Adrenal gland (tissue), 12 donors: ENCODE measurements around the gene EIF2S2. TPM values are rescaled to one million over a fixed set of nuclear protein-coding genes. Genes with fewer than 3 reads are reported as not detected.

Experiments
- DNase-seq, 7 donors: peaks; one replicate each; pipeline ENCODE4 v3.0.0-alpha.2; 2019 to 2020
- H3K27ac ChIP-seq, 5 donors: fragments of 200-600 bp; sonication (generic) in 4 of 5; 1 replicate in 3 of 5; 2 replicates in 2 of 5; pipeline versions ENCODE4 v1.5.1 to v1.8.0; 2016 to 2020; ENCODE audit warnings: mild to moderate bottlenecking in 1 of 5
- H3K27me3 ChIP-seq: fragments of 200-600 bp; 2 replicates; pipeline ENCODE4 v1.8.0; 2021
- H3K36me3 ChIP-seq, 2 donors: fragments of 200-600 bp; replicated peaks in 1 of 2; 1 replicate in 1 of 2; 2 replicates in 1 of 2; pipeline versions ENCODE4 v1.5.1 to v1.8.0; 2018 to 2022
- H3K4me1 ChIP-seq, 2 donors: fragments of 200-600 bp; replicated peaks in 1 of 2; 1 replicate in 1 of 2; 2 replicates in 1 of 2; pipeline versions ENCODE4 v1.5.1 to v1.8.0; 2018 to 2021
- H3K4me3 ChIP-seq, 4 donors: fragments of 200-600 bp; sonication (generic) in 3 of 4; one replicate each; pipeline ENCODE4 v1.5.1; 2016 to 2018
- H3K9me3 ChIP-seq, 3 donors: fragments of 200-600 bp; sonication (generic) in 1 of 3; replicated peaks in 1 of 3; 1 replicate in 2 of 3; 2 replicates in 1 of 3; pipeline versions ENCODE4 v1.5.1 to v1.8.0; 2016 to 2021
- CTCF ChIP-seq, 6 experiments: fragments of 450-650 bp in 4 of 6; fragments of 200-600 bp in 2 of 6; sonication (generic) in 1 of 6; IDR thresholded peaks; 1 replicate in 5 of 6; 2 replicates in 1 of 6; pipeline versions ENCODE4 v1.5.1 to v1.8.0; 2016 to 2021; ENCODE audit warnings: antibody characterized with exemption in 6 of 6, mild to moderate bottlenecking in 2 of 6, moderate library complexity in 1 of 6
- POLR2A ChIP-seq, 2 donors: fragments of 450-650 bp; IDR thresholded peaks; one replicate each; pipeline ENCODE4 v1.6.1; 2017; ENCODE audit warnings: antibody characterized with exemption in 2 of 2, mild to moderate bottlenecking in 2 of 2, moderate library complexity in 1 of 2
- WGBS, 4 donors: extraction: QIAGEN DNeasy Blood & Tissue Kit in 2 of 4; methylation state at CpG; one replicate each; pipeline versions ENCODE4 v1.1.5 to v1.1.7; 2013 to 2017; 5-methylcytosine and 5-hydroxymethylcytosine counted together
- intact Hi-C, 2 donors: fragments of 100-400 bp; cut with DNase I; formaldehyde crosslinking; loops; one replicate each; pipeline versions ENCODE4 v1.14.1 to v1.15.0; 2022 to 2023
- polyA plus RNA-seq, 3 donors: library from polyadenylated mRNA; stranded (reverse); fragments of 200-250 nt in 2 of 3; fragments of 350-450 nt in 1 of 3; fragmentation: Illumina TruSeq in 1 of 3; extraction: RNeasy Lipid Tissue Mini Kit (QIAGEN cat#74804) in 1 of 3; gene quantifications; one replicate each; pipeline ENCODE4 v1.2.3, GENCODE V29; 2013 to 2014
- total RNA-seq, 9 donors: library from RNA; depleted of rRNA in 4 of 9; stranded (reverse); fragments of >200 nt in 4 of 9; fragments of 120-200 nt in 1 of 9; fragmentation: NEBNext Ultra II Directional in 1 of 9; extraction: Animal tissue kit (Norgen Biotek cat#: 25700) in 1 of 9; gene quantifications; one replicate each; pipeline versions ENCODE4 v1.1.0 to v1.2.4, GENCODE V29; 2013 to 2023
- donor health status: healthy with polysubstance abuse.
- donor health status: Bipolar disorder and iron deficiency.
- donor health status: DM: yes; HTN: yes; CAD: no.
- donor health status: DM: no; HTN: no; CAD: no.
- donor health status: DM: no; HTN: no; CAD: no.
- donor health status: DM: yes; HTN: yes; CAD: no.

Gene EIF2S2
- total and polyA plus RNA-seq, 12 donors, result 26.7 to 204 (median 49.9) TPM

- TF ChIP-seq POLR2A (IDR thresholded peaks at IDR 0.05), result no peak
- no peak for TF ChIP-seq CTCF (IDR thresholded peaks at IDR 0.05)
- no peaks in the 10 kb centered on the region for H3K27me3 ChIP-seq
- intact Hi-C loops, result no loop called here
- 0 to 2% (median 2%) methylated on average over 18 of the region's 18 CpGs for WGBS, 4 donors
- peaks cover 24 to 41% of the 10 kb centered on the region in 2 donors for H3K4me1 ChIP-seq
- DNase-seq, result peak; percentile 29 to 71 (median 36)
- peak overlapping the region; percentile 45 to 99 (median 97) for H3K27ac ChIP-seq
- H3K36me3 ChIP-seq, result no peaks in the 10 kb centered on the region
- H3K4me3 ChIP-seq, result peak overlapping the region in 3 of 4 donors; percentile 72 to 91 (median 72)
- H3K9me3 ChIP-seq, result no peaks in the 10 kb centered on the region
Measured at GRCh38 chr20:34112600-34113101, 608 bp upstream of the EIF2S2 start.

GRCh38 chr20:34110745-34111641 is 1.1 kb downstream of the EIF2S2 start:
- 1 to 3% (median 3%) methylated on average over 21 to 22 of the region's 22 CpGs for WGBS, 4 donors
- H3K4me3 ChIP-seq, result peak overlapping the region in 3 of 4 donors; percentile 63 to 91 (median 72)
- peak overlapping the region; percentile 93 to 99 (median 97) for H3K27ac ChIP-seq
- no peaks in the 10 kb centered on the region for H3K9me3 ChIP-seq
- peaks cover 24 to 56% of the 10 kb centered on the region in 2 donors for H3K4me1 ChIP-seq
- no peaks in the 10 kb centered on the region for H3K27me3 ChIP-seq
- peak in 4 of 7 donors; percentile 41 to 54 (median 48) for DNase-seq
- intact Hi-C loops, result no loop called here
- TF ChIP-seq POLR2A (IDR thresholded peaks at IDR 0.05) (no peak), CTCF (IDR thresholded peaks at IDR 0.05) (no peak)
- H3K36me3 ChIP-seq, result no peaks in the 10 kb centered on the region

GRCh38 chr20:34110025-34110744 is 1.9 kb downstream of the EIF2S2 start:
- no peaks in the 10 kb centered on the region for H3K27me3 ChIP-seq
- intact Hi-C loops, result no loop called here
- H3K4me1 ChIP-seq, result peaks cover 24 to 64% of the 10 kb centered on the region in 2 donors
- peaks cover 0 to under 1% of the 10 kb centered on the region in 2 donors for H3K36me3 ChIP-seq
- no peak for DNase-seq
- TF ChIP-seq POLR2A (IDR thresholded peaks at IDR 0.05) (no peak), CTCF (IDR thresholded peaks at IDR 0.05) (peak in 1 of 6 experiments; percentile 9)
- H3K4me3 ChIP-seq, result peak overlapping the region in 1 of 4 donors; percentile 72
- H3K27ac ChIP-seq, result peak overlapping the region in 3 of 5 donors; percentile 96 to 98 (median 97)
- H3K9me3 ChIP-seq, result no peaks in the 10 kb centered on the region
- 68 to 78% (median 69%) methylated on average over 10 of the region's 10 CpGs for WGBS, 4 donors

- Histone ChIP-seq H3K9me3 (no peaks in the 10 kb centered on the region), H3K27me3 (no peaks in the 10 kb centered on the region), H3K4me3 (no peak overlapping the region), H3K4me1 (peaks cover 24 to 71% of the 10 kb centered on the region in 2 donors), H3K36me3 (peaks cover 0 to 8% of the 10 kb centered on the region in 2 donors), H3K27ac (no peak overlapping the region)
- DNase-seq, result no peak
- no peak for TF ChIP-seq CTCF (IDR thresholded peaks at IDR 0.05)
- TF ChIP-seq POLR2A (IDR thresholded peaks at IDR 0.05), result no peak
- 89 to 93% (median 89%) methylated on average over 6 of the region's 6 CpGs for WGBS, 4 donors
- intact Hi-C loops, result no loop called here
Measured at GRCh38 chr20:34109442-34109841, 2.6 kb downstream of the EIF2S2 start.
